ENCODE measurements around the gene SCARB1.

- no peak for TF ChIP-seq EZH2 (IDR thresholded peaks at IDR 0.05)
- no peak for TF ChIP-seq CTCF (IDR thresholded peaks at IDR 0.05)
- TF ChIP-seq EZH2phosphoT487 (IDR thresholded peaks at IDR 0.05) = no peak
These were observed 12.3 kb downstream of the SCARB1 start for GRCh38 chr12:124851342-124851741.

All from neural progenitor cell (in vitro differentiated cells).